NCI-H2196 (cell line): ENCODE data around the gene TMEM164.

Source experiments
- DNase-seq: peaks from one replicate; lab custom pipeline; 2025; ENCODE audit not compliant: unreplicated experiment; lab: John Stamatoyannopoulos, UW

The TMEM164 gene

DNA sequence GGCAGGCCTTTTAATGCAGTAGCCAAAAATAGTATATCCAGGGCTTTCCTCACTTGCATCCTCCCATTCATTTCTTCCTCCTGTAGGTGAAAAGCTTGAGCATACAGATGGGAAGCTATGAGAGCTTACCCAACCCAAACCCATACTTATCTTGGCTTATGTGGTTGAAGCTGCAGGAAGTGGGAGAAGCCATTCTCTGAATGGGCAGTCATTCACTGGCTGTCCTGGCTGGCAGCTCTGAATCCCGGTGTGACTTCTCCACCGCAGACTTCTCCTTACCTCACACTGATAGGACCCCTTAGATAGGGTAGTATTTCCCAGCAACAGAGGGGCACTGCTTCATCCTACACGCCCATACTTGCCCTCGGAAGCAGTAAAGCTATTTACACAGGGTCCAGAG lies 189.6 kb downstream of the TMEM164 start:
- DNase-seq, result no peak

DNA sequence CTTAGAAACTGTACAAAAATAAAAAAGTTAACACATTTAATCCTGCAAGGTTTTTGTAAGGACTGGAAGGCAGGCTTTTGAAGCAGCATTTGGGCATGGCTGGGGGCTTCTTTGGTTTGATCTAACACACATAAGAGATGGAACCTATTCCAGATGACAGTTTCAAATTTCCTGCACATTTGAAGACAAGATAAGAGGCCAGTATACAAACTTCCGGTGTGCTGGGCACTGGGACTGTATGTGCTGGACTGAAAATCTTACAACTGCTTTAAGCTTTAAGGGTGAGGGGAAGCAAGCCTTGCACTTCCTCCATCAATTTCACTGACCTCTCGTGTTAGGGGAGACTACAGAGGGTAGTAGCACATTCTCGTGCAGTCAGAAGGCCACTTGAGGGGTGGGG lies 192.1 kb downstream of the TMEM164 start:
- DNase-seq, result no peak

DNA sequence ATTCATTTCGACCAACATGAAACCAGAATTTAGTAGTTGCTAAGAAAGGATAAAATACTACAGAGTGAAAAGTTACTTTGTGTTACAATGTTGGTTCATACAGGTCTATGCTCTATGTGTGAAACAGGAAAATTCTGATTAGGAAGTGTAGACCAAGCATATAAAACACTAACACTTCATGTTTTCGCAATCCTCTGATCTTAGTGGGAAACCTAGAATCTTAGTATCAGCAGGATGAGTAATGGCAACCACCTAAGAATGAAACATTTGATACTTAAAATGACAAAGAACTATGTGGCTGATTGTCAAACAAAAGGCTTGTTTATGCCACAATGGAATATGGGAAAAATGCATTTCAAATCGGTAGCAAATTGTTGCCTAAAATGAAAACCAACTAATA lies 198.9 kb downstream of the TMEM164 start:
- no peak for DNase-seq

DNA sequence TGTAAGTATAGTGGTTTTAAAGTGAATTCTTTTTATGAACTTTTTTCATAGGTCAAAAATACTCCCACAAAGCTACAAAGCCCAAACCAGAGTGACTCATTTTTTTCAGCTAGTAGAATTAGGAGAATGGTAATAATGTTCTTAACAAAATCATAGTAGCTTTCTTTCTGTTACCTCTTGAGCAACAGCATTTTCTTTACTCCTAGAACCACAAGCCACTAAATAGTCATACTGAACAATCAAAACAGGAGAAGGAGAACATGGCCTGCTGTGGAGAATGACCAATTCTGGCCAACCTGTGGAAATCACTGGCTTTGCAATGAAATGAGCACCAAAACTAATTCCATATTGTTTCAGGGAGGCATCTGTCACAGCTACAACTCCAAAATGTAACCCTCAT lies 202.1 kb downstream of the TMEM164 start:
- DNase-seq, result no peak

DNA sequence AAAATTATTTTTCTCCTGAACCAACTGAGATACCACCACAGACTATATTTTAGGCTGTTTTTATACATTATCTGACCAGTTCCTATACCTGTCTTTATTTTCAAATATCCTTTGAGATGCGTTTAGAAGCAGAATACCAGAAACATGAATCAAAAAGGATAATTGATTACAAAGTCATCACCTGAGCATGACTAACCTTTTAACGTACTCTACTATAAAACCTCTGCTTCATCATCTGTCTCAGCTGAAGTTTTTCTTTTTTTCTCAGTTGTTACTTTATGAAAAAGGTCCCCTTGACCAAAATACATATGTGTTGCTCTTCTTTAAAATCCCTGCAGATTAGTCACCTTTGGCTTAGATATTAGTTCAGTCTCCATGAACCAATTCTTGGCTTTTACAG lies 205.2 kb downstream of the TMEM164 start:
- DNase-seq, result no peak

DNA sequence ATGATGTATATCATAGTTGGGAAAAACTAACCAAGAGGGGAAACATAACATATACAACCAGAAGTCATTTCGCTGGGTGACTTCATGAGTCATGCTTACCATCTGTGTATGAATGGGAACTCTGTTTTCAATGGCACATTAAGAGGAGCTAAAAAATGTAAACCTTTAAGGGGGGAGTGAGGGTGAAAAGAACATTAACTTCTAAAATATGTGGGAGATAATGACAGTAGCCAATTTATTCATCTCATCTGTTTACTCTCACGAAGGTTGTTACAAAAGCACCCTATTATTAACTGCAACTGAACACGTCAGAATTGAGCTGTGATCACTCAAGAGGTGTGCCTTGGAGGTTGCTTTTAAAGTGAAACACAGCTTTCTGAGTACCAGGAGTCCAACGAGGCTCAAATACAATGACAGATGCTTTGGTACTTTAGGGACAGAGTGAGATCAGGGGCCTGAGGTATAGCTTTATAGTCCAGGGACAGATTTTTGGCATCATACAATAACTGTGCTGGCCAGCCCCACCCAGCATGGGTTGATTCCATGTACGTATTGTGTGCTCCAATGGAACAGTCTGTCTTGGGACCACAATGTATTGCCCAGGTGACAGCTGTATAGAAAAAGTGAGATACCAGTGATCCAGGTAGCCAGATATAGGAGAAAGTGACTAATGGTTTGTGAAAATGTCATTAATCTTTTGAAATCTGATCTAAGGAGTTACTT lies 207.7 kb downstream of the TMEM164 start:
- DNase-seq, result no peak

DNA sequence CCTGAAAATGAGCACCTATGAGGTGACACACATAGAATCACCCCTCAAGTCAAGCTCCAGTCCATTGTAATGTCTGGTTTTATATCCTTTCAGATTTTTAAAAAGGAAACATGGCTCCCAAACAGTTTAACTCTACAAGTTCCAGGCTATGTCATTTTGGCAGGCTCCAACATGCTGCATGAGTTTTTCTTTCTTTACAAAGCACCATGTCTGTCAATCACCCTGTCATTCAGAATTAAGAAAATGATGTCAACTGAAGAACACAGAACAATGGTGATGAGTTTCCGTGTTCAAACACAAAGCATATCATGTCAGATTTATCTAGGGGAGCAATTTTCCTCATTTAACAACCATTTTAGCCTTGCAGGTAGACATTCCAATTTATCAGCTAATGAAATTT lies 208.4 kb downstream of the TMEM164 start:
- no peak for DNase-seq

DNA sequence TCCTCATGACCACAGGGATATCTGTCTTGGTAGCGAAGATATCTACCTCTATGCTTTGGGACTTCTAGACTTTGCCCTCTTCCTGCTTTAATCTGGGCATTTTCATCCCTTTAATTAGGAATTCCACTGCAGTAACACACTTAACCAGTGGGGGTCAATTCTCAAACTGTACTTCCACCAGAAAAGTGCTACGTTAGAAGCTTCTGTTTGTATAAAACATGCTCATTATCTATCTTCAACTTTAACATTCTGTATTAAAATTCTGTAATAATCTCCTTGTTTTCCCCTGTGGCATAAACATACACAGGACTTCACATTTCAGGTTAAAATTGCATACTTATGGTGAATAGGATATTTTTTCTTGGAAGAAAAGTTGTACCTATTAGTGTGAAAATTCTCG lies 209.4 kb downstream of the TMEM164 start:
- DNase-seq, result no peak

- no peak for DNase-seq
Observed at GRCh38 chrX:110213183-110213582, 210.3 kb downstream of the TMEM164 start.

GRCh38 chrX:110214684-110215083 lies 211.8 kb downstream of the TMEM164 start:
- DNase-seq, result no peak

GRCh38 chrX:110215411-110215810 lies 212.5 kb downstream of the TMEM164 start:
- no peak for DNase-seq

DNA sequence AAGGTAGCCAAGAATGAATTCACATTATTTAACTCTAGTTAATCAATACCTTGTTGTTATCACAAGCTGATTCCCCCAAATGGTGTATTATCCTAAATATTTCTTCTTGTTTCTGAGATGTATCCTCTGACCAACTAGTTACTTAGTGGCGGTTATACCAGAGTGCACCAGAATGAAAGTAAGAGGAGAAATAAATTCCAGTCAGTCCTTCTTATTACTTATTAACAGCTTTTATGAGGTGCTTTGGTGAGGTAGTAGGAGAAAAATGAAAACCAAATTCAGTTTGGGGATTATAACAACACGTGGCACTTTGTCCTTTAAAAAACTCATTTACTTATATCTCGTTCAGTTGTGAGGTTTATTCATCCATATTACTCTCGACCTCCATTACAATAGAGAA lies 213.1 kb downstream of the TMEM164 start:
- no peak for DNase-seq

DNA sequence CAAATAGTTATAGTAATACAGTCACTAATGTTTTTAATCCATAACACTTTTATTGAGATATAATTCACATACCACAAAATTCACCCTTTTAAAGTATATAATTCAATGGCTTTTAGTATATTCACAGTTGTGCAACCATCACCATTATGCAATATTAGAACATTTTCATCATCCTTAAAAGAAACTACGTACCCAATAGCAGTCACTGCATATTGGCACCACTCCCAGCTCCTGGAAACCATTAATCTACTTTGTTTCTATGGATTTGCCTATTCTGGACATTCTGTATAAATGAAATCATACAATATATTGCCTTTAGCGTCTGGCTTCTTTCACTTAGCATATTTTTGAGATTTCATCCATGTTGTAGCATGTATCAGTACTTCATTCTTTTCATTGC lies 215.7 kb downstream of the TMEM164 start:
- no peak for DNase-seq

GRCh38 chrX:110219920-110220319 lies 217.0 kb downstream of the TMEM164 start:
- DNase-seq, result no peak

- DNase-seq, result no peak
Observed at GRCh38 chrX:110222497-110223257, 219.8 kb downstream of the TMEM164 start.

GRCh38 chrX:110224926-110225617 lies 222.2 kb downstream of the TMEM164 start:
- DNase-seq, result no peak

DNA sequence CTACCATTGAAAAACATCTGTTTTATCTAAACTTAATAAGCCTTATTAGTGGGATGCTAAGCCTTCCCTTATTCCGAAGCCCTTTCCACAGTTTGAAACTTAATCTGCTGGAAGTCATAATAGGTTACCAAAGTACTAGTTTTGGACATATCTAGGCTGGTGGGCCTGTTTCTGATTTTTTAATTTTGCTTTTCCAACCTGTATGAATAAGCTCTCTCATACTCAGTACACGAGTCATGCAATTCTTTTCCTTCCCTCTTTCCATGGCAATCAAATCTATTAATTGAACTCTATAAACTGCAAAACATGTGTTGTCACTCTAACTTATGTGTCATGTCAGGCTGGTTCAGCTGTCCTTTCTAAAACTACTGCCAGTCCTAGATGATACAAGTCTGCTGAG lies 224.0 kb downstream of the TMEM164 start:
- no peak for DNase-seq
